Posterior vena cava (tissue), 2 donors: ENCODE data around the gene KLHDC8A. TPM values are rescaled to one million over a fixed set of nuclear protein-coding genes. Genes with fewer than 3 reads are reported as not detected.

Experiments used
- total RNA-seq, 2 donors: library from RNA; stranded (reverse); fragmentation: NEBNext Ultra II Directional; extraction: Animal tissue kit (Norgen Biotek cat#: 25700); gene quantifications; one replicate each; pipeline ENCODE4 v1.2.1, GENCODE V29; 2021
- donor health status: DM: yes; HTN: yes; CAD: no.
- donor health status: DM: yes; HTN: yes; CAD: no.

Gene KLHDC8A
- total RNA-seq, 2 donors from 2014 or later, result 0.83 TPM; not detected in 1

Other genes starting within 250 kb of the KLHDC8A start
- gene RBBP5, start 234.9 kb downstream of the KLHDC8A start, total RNA-seq, result 10 to 100 TPM in 1 of 2 donors, 1 to 10 TPM in 1; 8.3 to 10.2 TPM
- gene DSTYK, start 145.2 kb downstream of the KLHDC8A start, total RNA-seq, result 10 to 100 TPM; 10.9 to 11.9 TPM
- gene TMCC2, start 129.0 kb downstream of the KLHDC8A start, total RNA-seq, result 1 to 10 TPM; 4.1 to 4.6 TPM
- 1 to 10 TPM; 1.1 to 1.5 TPM for gene NUAK2, start 35.2 kb downstream of the KLHDC8A start, total RNA-seq
- gene LEMD1, start 65.1 kb upstream of the KLHDC8A start, total RNA-seq, result not detected
- gene BLACAT1, start 99.1 kb upstream of the KLHDC8A start, total RNA-seq, result not detected
- 1 to 10 TPM; 5.8 to 5.9 TPM for gene CDK18, start 147.7 kb upstream of the KLHDC8A start, total RNA-seq